H1 (cell line): ENCODE data around the gene LEKR1. TPM values are rescaled to one million over a fixed set of nuclear protein-coding genes. Genes with fewer than 3 reads are reported as not detected.
A peak's percentile ranks its signal among the peaks of the same experiment; 100 is the strongest.

Source experiments
- CTCF ChIA-PET: fragments of 300-600 bp; sonication (Branson Sonifier 250); formaldehyde crosslinking; loops from one replicate; lab custom pipeline; 2021; ENCODE audit not compliant: partially characterized antibody; lab: Charles Lee
- POLR2A ChIA-PET: fragments of 300-600 bp; sonication (Branson Sonifier 250); formaldehyde crosslinking; loops from one replicate; lab custom pipeline; 2021; ENCODE audit warnings: inconsistent platforms; ENCODE audit not compliant: partially characterized antibody; lab: Charles Lee
- DNase-seq, 2 experiments: peaks; one replicate each; pipeline versions ENCODE4 v3.0.0 to v3.0.0-alpha.2; 2010 to 2022; ENCODE audit warnings: low spot score in 2 of 2, low read depth in 1 of 2, mixed read lengths in 1 of 2
- FAIRE-seq: peaks from 2 replicates; lab custom pipeline; 2011; peaks lifted over from hg19 to GRCh38; lab: Jason Lieb, UNC
- H2AFZ ChIP-seq: 2 replicates; pipeline ENCODE4 v1.8.1; 2012; ENCODE audit warnings: low read length, inconsistent platforms
- H2AK5ac ChIP-seq: 2 replicates; pipeline ENCODE4 v1.6.1; 2013; ENCODE audit warnings: low read depth, low read length
- H2BK120ac ChIP-seq: replicated peaks from 2 replicates; pipeline ENCODE3; 2013; ENCODE audit warnings: low read depth, low read length, inconsistent platforms
- H2BK12ac ChIP-seq: 2 replicates; pipeline ENCODE4 v1.6.1; 2013; ENCODE audit warnings: low read depth, low read length
- H2BK15ac ChIP-seq: 2 replicates; pipeline ENCODE4 v1.6.1; 2013; ENCODE audit warnings: low read length
- H2BK20ac ChIP-seq: 2 replicates; pipeline ENCODE4 v1.6.1; 2013; ENCODE audit warnings: low read length
- H2BK5ac ChIP-seq: 2 replicates; pipeline ENCODE4 v1.6.1; 2013; ENCODE audit warnings: low read depth, low read length
- H3K14ac ChIP-seq: 2 replicates; pipeline ENCODE4 v1.6.1; 2013; ENCODE audit warnings: inconsistent platforms; ENCODE audit not compliant: insufficient read length
- H3K18ac ChIP-seq: 2 replicates; pipeline ENCODE4 v1.6.1; 2013; ENCODE audit warnings: low read length; ENCODE audit errors: extremely low read depth
- H3K23ac ChIP-seq: 2 replicates; pipeline ENCODE4 v1.6.1; 2013; ENCODE audit warnings: inconsistent platforms; ENCODE audit not compliant: insufficient read length
- H3K23me2 ChIP-seq: 2 replicates; pipeline ENCODE4 v1.6.1; 2013; ENCODE audit warnings: low read depth, low read length
- H3K27ac ChIP-seq: 2 replicates; pipeline ENCODE4 v1.6.1; 2011; ENCODE audit warnings: low read depth, low read length, inconsistent platforms
- H3K27me3 ChIP-seq, 4 experiments: replicated peaks in 1 of 4; 1 replicate in 1 of 4; 2 replicates in 3 of 4; pipeline versions ENCODE4 v1.6.1 to v1.8.1; 2011 to 2013; ENCODE audit warnings: low read length in 3 of 4, mild to moderate bottlenecking in 3 of 4, inconsistent platforms in 2 of 4, mixed read lengths in 2 of 4, moderate library complexity in 1 of 4; ENCODE audit not compliant: control insufficient read depth in 3 of 4, insufficient read depth in 3 of 4; ENCODE audit errors: extremely low read depth in 1 of 4
- H3K36me3 ChIP-seq, 4 experiments: 2 replicates each; pipeline versions ENCODE4 v1.6.1 to v1.8.1; 2011 to 2013; ENCODE audit warnings: mild to moderate bottlenecking in 4 of 4, low read length in 3 of 4, moderate library complexity in 2 of 4, control low read depth in 1 of 4, inconsistent platforms in 1 of 4; ENCODE audit not compliant: insufficient read depth in 4 of 4, control insufficient read depth in 2 of 4
- H3K4ac ChIP-seq: replicated peaks from 2 replicates; pipeline ENCODE3; 2013; ENCODE audit warnings: low read length, low read depth, mixed read lengths, inconsistent platforms; ENCODE audit not compliant: insufficient read length
- H3K4me1 ChIP-seq, 4 experiments: replicated peaks in 1 of 4; 1 replicate in 1 of 4; 2 replicates in 3 of 4; pipeline versions ENCODE4 v1.6.1 to v1.8.1; 2011 to 2013; ENCODE audit warnings: low read length in 3 of 4, inconsistent platforms in 2 of 4, mixed read lengths in 1 of 4; ENCODE audit not compliant: insufficient read depth in 4 of 4, control insufficient read depth in 3 of 4
- H3K4me2 ChIP-seq, 2 experiments: 2 replicates each; pipeline versions ENCODE4 v1.6.1 to v1.8.1; 2011 to 2013; ENCODE audit warnings: low read depth in 2 of 2, low read length in 2 of 2, control low read depth in 1 of 2, inconsistent platforms in 1 of 2, mild to moderate bottlenecking in 1 of 2; ENCODE audit not compliant: insufficient read depth in 1 of 2
- H3K4me3 ChIP-seq, 4 experiments: fragments of 200-600, 300-600 bp in 1 of 4; sonication (generic), shearing (Covaris generic), sonication (Bioruptor Twin) in 1 of 4; 2 replicates each; pipeline versions ENCODE4 v1.5.1 to v1.8.1; 2011 to 2016; ENCODE audit warnings: low read length in 4 of 4, low read depth in 3 of 4, control low read depth in 2 of 4, inconsistent platforms in 2 of 4, mild to moderate bottlenecking in 2 of 4, mixed read lengths in 1 of 4, moderate library complexity in 1 of 4; ENCODE audit not compliant: insufficient read depth in 2 of 4; ENCODE audit errors: extremely low read depth in 1 of 4
- H3K56ac ChIP-seq: replicated peaks from 2 replicates; pipeline ENCODE3; 2013; ENCODE audit warnings: low read depth, mild to moderate bottlenecking, mixed read lengths, low read length, inconsistent platforms; ENCODE audit not compliant: insufficient read length
- H3K79me1 ChIP-seq: 2 replicates; pipeline ENCODE4 v1.6.1; 2013; ENCODE audit warnings: low read depth, low read length, control low read depth
- H3K79me2 ChIP-seq, 2 experiments: 2 replicates each; pipeline versions ENCODE4 v1.6.1 to v1.8.1; 2012 to 2013; ENCODE audit warnings: low read length in 2 of 2, mild to moderate bottlenecking in 2 of 2, inconsistent platforms in 1 of 2; ENCODE audit not compliant: insufficient read depth in 2 of 2, control insufficient read depth in 1 of 2
- H3K9ac ChIP-seq, 4 experiments: replicated peaks in 1 of 4; 1 replicate in 1 of 4; 2 replicates in 3 of 4; pipeline versions ENCODE4 v1.6.1 to v1.8.1; 2011 to 2013; ENCODE audit warnings: low read depth in 3 of 4, low read length in 3 of 4, control low read depth in 2 of 4, mild to moderate bottlenecking in 2 of 4, moderate library complexity in 2 of 4, inconsistent platforms in 1 of 4; ENCODE audit errors: extremely low read depth in 1 of 4
- H3K9me3 ChIP-seq, 2 experiments: 2 replicates each; pipeline versions ENCODE4 v1.6.1 to v1.8.1; 2012 to 2013; ENCODE audit warnings: mild to moderate bottlenecking in 2 of 2, moderate library complexity in 2 of 2, control low read depth in 1 of 2, inconsistent platforms in 1 of 2, low read depth in 1 of 2, low read length in 1 of 2, mixed read lengths in 1 of 2; ENCODE audit not compliant: insufficient read depth in 2 of 2
- H4K20me1 ChIP-seq, 2 experiments: replicated peaks in 1 of 2; 2 replicates each; pipeline versions ENCODE3 to v1.8.1; 2011 to 2013; ENCODE audit warnings: inconsistent platforms in 2 of 2, low read length in 2 of 2, mild to moderate bottlenecking in 1 of 2; ENCODE audit not compliant: insufficient read depth in 2 of 2, control insufficient read depth in 1 of 2
- H4K5ac ChIP-seq: 2 replicates; pipeline ENCODE4 v1.6.1; 2013; ENCODE audit warnings: low read length, low read depth, mixed read lengths, inconsistent platforms; ENCODE audit not compliant: insufficient read length
- H4K8ac ChIP-seq: 2 replicates; pipeline ENCODE4 v1.8.0; 2013; ENCODE audit warnings: mild to moderate bottlenecking, moderate library complexity, low read length, inconsistent platforms; ENCODE audit not compliant: insufficient read depth; ENCODE audit errors: extremely low read depth
- H4K91ac ChIP-seq: replicated peaks from 2 replicates; pipeline ENCODE3; 2013; ENCODE audit warnings: low read length, mixed read lengths, inconsistent platforms; ENCODE audit not compliant: insufficient read length
- BCL11A ChIP-seq, 2 experiments: IDR thresholded peaks; one replicate each; pipeline ENCODE4 v1.6.1; 2011; ENCODE audit warnings: low read depth in 2 of 2, low read length in 2 of 2, mild to moderate bottlenecking in 2 of 2
- CHD1 ChIP-seq: IDR thresholded peaks from 2 replicates; pipeline ENCODE4 v1.6.1; 2012; ENCODE audit warnings: low read depth, low read length, improper control_type of control experiment
- EZH2 ChIP-seq: fragments of 200-600 bp; sonication (generic); IDR thresholded peaks from 2 replicates; pipeline ENCODE4 v1.7.1; 2012; ENCODE audit warnings: low read depth, mild to moderate bottlenecking, moderate library complexity, low read length, inconsistent platforms; ENCODE audit not compliant: severe bottlenecking
- MAFK ChIP-seq: IDR thresholded peaks from 2 replicates; pipeline ENCODE4 v1.6.1; 2012; ENCODE audit warnings: low read depth, mild to moderate bottlenecking, improper control_type of control experiment, low read length
- SP2 ChIP-seq: IDR thresholded peaks from 2 replicates; pipeline ENCODE4 v1.6.1; 2012; ENCODE audit warnings: mild to moderate bottlenecking, low read length, inconsistent platforms
- TEAD4 ChIP-seq: IDR thresholded peaks from 2 replicates; pipeline ENCODE4 v1.6.1; 2012; ENCODE audit warnings: low read depth, low read length, inconsistent platforms, mixed read lengths
- ZNF274 ChIP-seq: IDR thresholded peaks from 2 replicates; pipeline ENCODE4 v1.7.0; 2012; ENCODE audit warnings: low read length, borderline replicate concordance; ENCODE audit errors: extremely low read depth
- WGBS, 2 experiments: shearing (Covaris generic) in 1 of 2; methylation state at CpG; one replicate each; pipeline versions ENCODE4 v1.1.6 to v1.1.7; 2013 to 2015; ENCODE audit warnings: low lambda C conversion rate in 2 of 2, mixed read lengths in 2 of 2, inconsistent platforms in 1 of 2, low coverage in 1 of 2, missing lambda C conversion rate in 1 of 2; ENCODE audit not compliant: insufficient replicate concordance in 2 of 2, insufficient coverage in 1 of 2, insufficient read length in 1 of 2; ENCODE audit errors: extremely low coverage in 1 of 2, missing lambda C conversion rate in 1 of 2; 5-methylcytosine and 5-hydroxymethylcytosine counted together
- polyA plus RNA-seq, 7 experiments: library from polyadenylated mRNA; depleted of rRNA in 3 of 7; stranded (reverse) in 5 of 7; unstranded in 2 of 7; fragments of >200 nt in 5 of 7; fragments of 200-250 nt in 2 of 7; gene quantifications; 1 replicate in 5 of 7; 2 replicates in 1 of 7; 4 replicates in 1 of 7; pipeline versions ENCODE4 v1.2.1 to v1.2.3, GENCODE V29; 2011 to 2013; ENCODE audit warnings: missing spikeins in 2 of 7, mixed read lengths in 2 of 7
- total RNA-seq: library from RNA; stranded (reverse); fragmentation: NEBNext Ultra II Directional; extraction: Animal tissue kit (Norgen Biotek cat#: 25700); gene quantifications from 2 replicates; pipeline ENCODE4 v1.2.1, GENCODE V29; 2021
- TF ChIP-seq, protein P1 (sequence below): IDR thresholded peaks from 2 replicates; pipeline ENCODE4 v1.6.1; 2011; ENCODE audit warnings: low read length, improper control_type of control experiment
- TF ChIP-seq, protein P2 (sequence below): IDR thresholded peaks from 2 replicates; pipeline ENCODE4 v1.6.1; 2012; ENCODE audit warnings: inconsistent platforms

Gene LEKR1
- total and polyA plus RNA-seq, 2 of the 8 experiments (the other 6 are each of a cell fraction or from before 2014, with no cell fraction given) = 0.08 TPM; not detected in 1

GRCh38 chr3:156816794-156817645 is 9.1 kb upstream of the LEKR1 start:
- H4K20me1 ChIP-seq = no peaks in the 10 kb centered on the region
- H3K27me3 ChIP-seq = peaks cover 11 to 45% (median 28%) of the 10 kb centered on the region in 4 experiments
- no peaks in the 10 kb centered on the region for H3K36me3 ChIP-seq
- H2AFZ ChIP-seq = peak overlapping the region; percentile 85
- no peak overlapping the region for H3K14ac ChIP-seq
- 0 out of 7 replicates have a peak overlapping the region, but pooled peaks of 1 of the 4 experiments have one; percentile 13 for H3K9ac ChIP-seq
- 7% methylated on average over 67 of the region's 70 CpGs; no CpG with 5 or more reads in 1 of the 2 experiments for WGBS, 2 experiments
- H3K9me3 ChIP-seq = no peaks in the 10 kb centered on the region
- peak overlapping the region; percentile 62; the same call in 1 of the 2 replicates for H4K8ac ChIP-seq
- no peak overlapping the region for H3K18ac ChIP-seq
- no peak overlapping the region for H2BK15ac ChIP-seq
- H4K5ac ChIP-seq = no peak overlapping the region
- FAIRE-seq (no peak), DNase-seq (peak; percentile 81 to 84)
- peak overlapping the region; percentile 25 to 57 (median 48) for H3K4me3 ChIP-seq
- POLR2A ChIA-PET = interaction anchor here (0.6 to 1.2 kb wide), 3 partner anchors 9 to 33 kb away, joined by 3 to 8 read pairs (median 4); partner anchors contain the start of gene LEKR1
- H2BK120ac ChIP-seq = no peak overlapping the region
- H3K4me1 ChIP-seq = peaks cover 0 to 4% (median 1%) of the 10 kb centered on the region in 4 experiments; a peak in 4 of 7 replicates
- no peak overlapping the region for H2AK5ac ChIP-seq
- H3K4ac ChIP-seq = no peak overlapping the region
- peak overlapping the region; percentile 70 to 77 for H3K4me2 ChIP-seq
- H3K23ac ChIP-seq = no peak overlapping the region
- H2BK5ac ChIP-seq = no peak overlapping the region
- no peak overlapping the region; the same call in 1 of the 2 replicates for H2BK12ac ChIP-seq
- H4K91ac ChIP-seq = no peak overlapping the region
- no peak overlapping the region for H3K56ac ChIP-seq
- H3K27ac ChIP-seq = no peak overlapping the region
- CTCF ChIA-PET = interaction anchor here (0.6 to 1.1 kb wide), 3 partner anchors 27 to 1060 kb away, joined by 3 to 4 read pairs (median 3); no protein-coding TSS in a partner anchor
- no peaks in the 10 kb centered on the region for H3K79me2 ChIP-seq
- no peaks in the 10 kb centered on the region for H3K79me1 ChIP-seq
- H3K23me2 ChIP-seq = no peaks in the 10 kb centered on the region; the same call in 1 of the 2 replicates
- H2BK20ac ChIP-seq = no peak overlapping the region
- TF ChIP-seq EZH2 (peak; percentile 60), ZNF274 (no peak), CHD1 (no peak), MAFK (no peak), SP2 (no peak), BCL11A (IDR thresholded peaks at IDR 0.05; ENCODE audit: low read depth in 2 of 2, low read length in 2 of 2) (no peak), TEAD4 (peak; percentile 62)
- TF ChIP-seq, protein P1, sequence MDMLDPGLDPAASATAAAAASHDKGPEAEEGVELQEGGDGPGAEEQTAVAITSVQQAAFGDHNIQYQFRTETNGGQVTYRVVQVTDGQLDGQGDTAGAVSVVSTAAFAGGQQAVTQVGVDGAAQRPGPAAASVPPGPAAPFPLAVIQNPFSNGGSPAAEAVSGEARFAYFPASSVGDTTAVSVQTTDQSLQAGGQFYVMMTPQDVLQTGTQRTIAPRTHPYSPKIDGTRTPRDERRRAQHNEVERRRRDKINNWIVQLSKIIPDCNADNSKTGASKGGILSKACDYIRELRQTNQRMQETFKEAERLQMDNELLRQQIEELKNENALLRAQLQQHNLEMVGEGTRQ = no peak
- TF ChIP-seq, protein P2, sequence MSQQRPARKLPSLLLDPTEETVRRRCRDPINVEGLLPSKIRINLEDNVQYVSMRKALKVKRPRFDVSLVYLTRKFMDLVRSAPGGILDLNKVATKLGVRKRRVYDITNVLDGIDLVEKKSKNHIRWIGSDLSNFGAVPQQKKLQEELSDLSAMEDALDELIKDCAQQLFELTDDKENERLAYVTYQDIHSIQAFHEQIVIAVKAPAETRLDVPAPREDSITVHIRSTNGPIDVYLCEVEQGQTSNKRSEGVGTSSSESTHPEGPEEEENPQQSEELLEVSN = peak; percentile 87
